GM12878 (cell line): ENCODE measurements around the gene COMMD6. TPM values are rescaled to one million over a fixed set of nuclear protein-coding genes. Genes with fewer than 3 reads are reported as not detected.

Experiments used
- BCL11A ChIP-seq: IDR thresholded peaks from 2 replicates; pipeline ENCODE4 v1.6.1; 2011; ENCODE audit warnings: low read depth, low read length
- BRCA1 ChIP-seq: IDR thresholded peaks from 2 replicates; pipeline ENCODE4 v1.6.1; 2011; ENCODE audit warnings: low read depth, low read length, improper control_type of control experiment
- CBX5 ChIP-seq: sonication (generic); IDR thresholded peaks from 2 replicates; pipeline ENCODE4 v1.6.1; 2016; ENCODE audit warnings: low read depth, moderate library complexity, mild to moderate bottlenecking, inconsistent platforms
- E4F1 ChIP-seq: fragments of 450-650 bp; IDR thresholded peaks from 2 replicates; pipeline ENCODE4 v1.6.1; 2018; ENCODE audit warnings: borderline replicate concordance, mild to moderate bottlenecking; ENCODE audit not compliant: partially characterized antibody
- GABPA ChIP-seq: IDR thresholded peaks from 2 replicates; pipeline ENCODE4 v1.6.1; 2014; ENCODE audit warnings: antibody characterized with exemption, low read depth, mild to moderate bottlenecking, inconsistent platforms
- GATAD2B ChIP-seq: fragments of 450-650 bp; conservative IDR thresholded peaks from 2 replicates; pipeline ENCODE4 v1.6.1; 2017; ENCODE audit warnings: low read depth, mild to moderate bottlenecking, moderate library complexity
- JUND ChIP-seq: IDR thresholded peaks from 2 replicates; pipeline ENCODE4 v1.6.1; 2012; ENCODE audit warnings: low read depth, mild to moderate bottlenecking, low read length, improper control_type of control experiment, moderate library complexity
- MTA3 ChIP-seq: IDR thresholded peaks from 2 replicates; pipeline ENCODE4 v1.6.1; 2012; ENCODE audit warnings: low read length, inconsistent platforms, borderline replicate concordance
- MYB ChIP-seq: fragments of 150-350 bp; IDR thresholded peaks from 2 replicates; pipeline ENCODE4 v1.6.1; 2014; ENCODE audit warnings: mild to moderate bottlenecking, low read depth, low read length, borderline replicate concordance
- MYC ChIP-seq: IDR thresholded peaks from 2 replicates; pipeline ENCODE4 v1.6.1; 2011; ENCODE audit warnings: mild to moderate bottlenecking, low read length, moderate library complexity, inconsistent platforms; ENCODE audit not compliant: insufficient read depth, insufficient replicate concordance, insufficient read length, severe bottlenecking
- NFYA ChIP-seq: IDR thresholded peaks from 2 replicates; pipeline ENCODE4 v1.6.1; 2011; ENCODE audit warnings: low read depth, mild to moderate bottlenecking, low read length, improper control_type of control experiment, borderline replicate concordance
- NFYB ChIP-seq: IDR thresholded peaks from 2 replicates; pipeline ENCODE4 v1.6.1; 2011; ENCODE audit warnings: low read depth, mild to moderate bottlenecking, low read length, improper control_type of control experiment, moderate library complexity; ENCODE audit not compliant: insufficient read depth
- NR2C1 ChIP-seq: fragments of 450-650 bp; IDR thresholded peaks from 2 replicates; pipeline ENCODE4 v1.6.1; 2017; ENCODE audit warnings: antibody characterized with exemption, mild to moderate bottlenecking, moderate library complexity
- RAD51 ChIP-seq: fragments of 450-650 bp; IDR thresholded peaks from 2 replicates; pipeline ENCODE4 v1.6.1; 2016; ENCODE audit warnings: moderate library complexity, mild to moderate bottlenecking, inconsistent platforms
- RELB ChIP-seq: fragments of 450-650 bp; IDR thresholded peaks from 2 replicates; pipeline ENCODE4 v1.6.1; 2017; ENCODE audit warnings: low read depth, mild to moderate bottlenecking, moderate library complexity
- SIX5 ChIP-seq: IDR thresholded peaks from 2 replicates; pipeline ENCODE4 v1.6.1; 2011; ENCODE audit warnings: mild to moderate bottlenecking, low read depth, low read length, moderate library complexity; ENCODE audit not compliant: severe bottlenecking
- SKIL ChIP-seq: fragments of 450-650 bp; IDR thresholded peaks from 2 replicates; pipeline ENCODE4 v1.6.1; 2017; ENCODE audit warnings: mild to moderate bottlenecking, low read depth, inconsistent platforms; ENCODE audit not compliant: poor library complexity, severe bottlenecking
- SMC3 ChIP-seq: IDR thresholded peaks from 2 replicates; pipeline ENCODE4 v1.6.1; 2011; ENCODE audit warnings: low read length, improper control_type of control experiment, borderline replicate concordance
- SREBF1 ChIP-seq: IDR thresholded peaks from 2 replicates; pipeline ENCODE4 v1.6.1; 2012; ENCODE audit warnings: mild to moderate bottlenecking, low read length
- TAF1 ChIP-seq: IDR thresholded peaks from 2 replicates; pipeline ENCODE4 v1.6.1; 2011; ENCODE audit warnings: mild to moderate bottlenecking, low read depth, low read length, borderline replicate concordance
- TCF3 ChIP-seq: IDR thresholded peaks from 2 replicates; pipeline ENCODE4 v1.6.1; 2012; ENCODE audit warnings: low read depth, mild to moderate bottlenecking, low read length, borderline replicate concordance; ENCODE audit not compliant: insufficient read depth
- WRNIP1 ChIP-seq: IDR thresholded peaks from 2 replicates; pipeline ENCODE4 v1.6.1; 2011; ENCODE audit warnings: low read depth, low read length, improper control_type of control experiment, borderline replicate concordance
- ZBED1 ChIP-seq: IDR thresholded peaks from 2 replicates; pipeline ENCODE4 v1.6.1; 2016; ENCODE audit warnings: borderline replicate concordance
- ZNF622 ChIP-seq: fragments of 450-650 bp; IDR thresholded peaks from 2 replicates; pipeline ENCODE4 v1.6.1; 2017; ENCODE audit warnings: mild to moderate bottlenecking, inconsistent platforms
- ZSCAN29 ChIP-seq: fragments of 450-650 bp; IDR thresholded peaks from 2 replicates; pipeline ENCODE4 v1.6.1; 2017; ENCODE audit warnings: mild to moderate bottlenecking, moderate library complexity
- polyA plus RNA-seq, 11 experiments: library from polyadenylated mRNA; depleted of rRNA in 4 of 11; unstranded in 6 of 11; stranded (reverse) in 5 of 11; fragments of >200 nt; fragmentation: Nextera tagmentation in 4 of 11; fragmentation: Illumina TruSeq in 1 of 11; extraction: Ambion mirVana in 4 of 11; extraction: Trizol in 1 of 11; gene quantifications; 1 replicate in 1 of 11; 2 replicates in 10 of 11; pipeline versions ENCODE4 v1.2.1 to v1.2.3, GENCODE V29; 2011 to 2016; ENCODE audit warnings: inconsistent platforms in 2 of 11, missing spikeins in 2 of 11, low read depth in 1 of 11
- total RNA-seq, 4 experiments: library from RNA; depleted of rRNA in 3 of 4; stranded (reverse); fragments of >200 nt in 3 of 4; fragmentation: Illumina TruSeq in 1 of 4; extraction: Trizol in 1 of 4; gene quantifications; 2 replicates each; pipeline versions ENCODE4 v1.2.1 to v1.2.3, GENCODE V29; 2013 to 2021

The COMMD6 gene
- total and polyA plus RNA-seq, 10 of the 15 experiments (the other 5 are each of a cell fraction or from before 2014, with no cell fraction given): 127 to 509 (median 247) TPM

GRCh38 chr13:75489502-75490263 lies 48.0 kb downstream of the COMMD6 start (continued):
- peak; percentile 64 for TF ChIP-seq RELB
- no peak for TF ChIP-seq E4F1
- TF ChIP-seq NR2C1: no peak
- no peak for TF ChIP-seq MYB
- no peak for TF ChIP-seq SKIL
- no peak for TF ChIP-seq NFYA
- no peak for TF ChIP-seq ZSCAN29
- TF ChIP-seq BRCA1: no peak
- TF ChIP-seq CBX5: no peak
- TF ChIP-seq NFYB: no peak
- no peak for TF ChIP-seq TAF1
- TF ChIP-seq TCF3: no peak
- no peak for TF ChIP-seq GABPA
- TF ChIP-seq MYC: no peak
- TF ChIP-seq JUND: no peak
- TF ChIP-seq WRNIP1: no peak
- TF ChIP-seq MTA3: no peak
- no peak for TF ChIP-seq SIX5
- TF ChIP-seq SREBF1: no peak
- TF ChIP-seq ZBED1: no peak
- peak; percentile 36; the same call in 1 of the 2 replicates for TF ChIP-seq BCL11A
- TF ChIP-seq ZNF622: no peak
- TF ChIP-seq RAD51: 0 out of 2 replicates have a peak, but pooled peaks have one; percentile 7
- no peak; the same call in 1 of the 2 replicates for TF ChIP-seq SMC3
- TF ChIP-seq GATAD2B: no peak
